ENCODE results near the gene SLC34A3. TPM values are rescaled to one million over a fixed set of nuclear protein-coding genes. Genes with fewer than 3 reads are reported as not detected.

The SLC34A3 gene
- total and polyA plus RNA-seq, 2 donors (not counting 3 experiments of a cell fraction or from before 2014, with no cell fraction given) = not detected

- intact Hi-C loops (cut with micrococcal nuclease) = no loop called here
- BruUV-seq (replicated peaks) = no TSS peak
- H3K4me2 ChIP-seq (ENCODE audit: insufficient read depth, low read length) = no peak overlapping the region
- dilution Hi-C loops (cut with MboI; ENCODE audit: extremely low pct_ligation_motif_present, low sequenced_read_pairs) = no loop called here
- H3K27ac ChIP-seq (ENCODE audit: insufficient read depth, low read depth, low read length) = no peak overlapping the region
- ChIA-PET POLR2A (interaction anchor here (4.9 kb wide), 1 partner anchor 9 kb away, joined by 66 read pairs; the partner anchor contains the start of gene TUBB4B), CTCF (no interaction called here)
- H4K20me1 ChIP-seq (replicated peaks; ENCODE audit: control insufficient read depth, extremely low read depth, insufficient read depth, low read length) = no peaks in the 10 kb centered on the region
- H2AFZ ChIP-seq (ENCODE audit: low read depth, low read length) = no peak overlapping the region
- H3K79me2 ChIP-seq (ENCODE audit: control insufficient read depth, insufficient read depth, low read length) = peaks cover 14% of the 10 kb centered on the region
- H3K27me3 ChIP-seq (ENCODE audit: control insufficient read depth in 2 of 2, insufficient read depth in 2 of 2, low read length in 2 of 2) = no peaks in the 10 kb centered on the region
- no peak overlapping the region for H3K4me3 ChIP-seq (replicated peaks in 1 of 3; ENCODE audit: insufficient read depth in 1 of 3, low read depth in 1 of 3, low read length in 3 of 3)
- no peak overlapping the region for H3K9ac ChIP-seq (replicated peaks; ENCODE audit: extremely low read depth, insufficient read depth, low read length)
- peaks cover 13% of the 10 kb centered on the region for H3K4me1 ChIP-seq (ENCODE audit: control insufficient read depth, extremely low read depth, insufficient read depth, low read length)
- no peak for TF ChIP-seq POLR2AphosphoS5 (IDR thresholded peaks at IDR 0.05; ENCODE audit: insufficient read depth, low read depth, low read length)
- TF ChIP-seq EZH2 (IDR thresholded peaks at IDR 0.05; ENCODE audit: borderline replicate concordance, low read depth, low read length, severe bottlenecking) = no peak
- TF ChIP-seq CTCF (IDR thresholded peaks at IDR 0.05; ENCODE audit: extremely low read depth in 1 of 2, insufficient read depth in 1 of 2, low read depth in 1 of 2, low read length in 2 of 2) = no peak
- no peak for TF ChIP-seq JUN (IDR thresholded peaks at IDR 0.05; ENCODE audit: borderline replicate concordance, insufficient read depth, insufficient read length, low read depth)
- TF ChIP-seq MAX (IDR thresholded peaks at IDR 0.05; ENCODE audit: insufficient read depth, insufficient read length) = no peak
- no peak for TF ChIP-seq POLR2A (IDR thresholded peaks at IDR 0.05; ENCODE audit: low read depth, low read length)
- TF ChIP-seq FOS (IDR thresholded peaks at IDR 0.05; ENCODE audit: borderline replicate concordance, insufficient read depth, low read length) = no peak
- TF ChIP-seq MYC (IDR thresholded peaks at IDR 0.05; ENCODE audit: low read depth, low read length) = no peak
- TF ChIP-seq GATA2 (IDR thresholded peaks at IDR 0.05; ENCODE audit: insufficient read depth, insufficient read length, low read depth, low read length) = no peak
- no peaks in the 10 kb centered on the region for H3K36me3 ChIP-seq (ENCODE audit: control insufficient read depth in 2 of 2, extremely low read depth in 1 of 2, insufficient read depth in 2 of 2, low read length in 2 of 2)
- no peaks in the 10 kb centered on the region for H3K9me3 ChIP-seq (replicated peaks; ENCODE audit: control insufficient read depth, insufficient read depth, low read length)
- FAIRE-seq (no peak), DNase-seq (ENCODE audit: low read depth, low spot score) (no peak)
- H3K9me1 ChIP-seq (replicated peaks; ENCODE audit: control insufficient read depth, extremely low read depth, insufficient read depth, low read length) = no peaks in the 10 kb centered on the region
Observed at GRCh38 chr9:137251490-137252268, 21.0 kb downstream of the SLC34A3 start.
